HepG2 (cell line): ENCODE measurements around the gene AKNA. TPM values are rescaled to one million over a fixed set of nuclear protein-coding genes. Genes with fewer than 3 reads are reported as not detected.

Source experiments
- GABPA ChIP-seq, 2 experiments: IDR thresholded peaks; 2 replicates each; pipeline ENCODE4 v1.6.1; 2011 to 2016; ENCODE audit warnings: low read depth in 2 of 2, low read length in 1 of 2, missing biosample characterization in 1 of 2, missing genetic modification characterization in 1 of 2
- HES4 ChIP-seq: sonication (generic); formaldehyde crosslinking; IDR thresholded peaks from 2 replicates; pipeline ENCODE4 v1.9.0; 2021; ENCODE audit warnings: mild to moderate bottlenecking, missing genetic modification reagents, borderline replicate concordance
- IKZF5 ChIP-seq: IDR thresholded peaks from 2 replicates; pipeline ENCODE4 v1.6.1; 2018; ENCODE audit warnings: missing genetic modification reagents, mild to moderate bottlenecking, missing compliant biosample characterization
- NFE2L2 ChIP-seq: fragments of 150-350 bp; IDR thresholded peaks from 2 replicates; pipeline ENCODE4 v1.6.1; 2014; ENCODE audit warnings: low read length
- RBFOX2 ChIP-seq: fragments of 200-400 bp; formaldehyde crosslinking; IDR thresholded peaks from 2 replicates; pipeline ENCODE4 v1.6.1; 2017; ENCODE audit warnings: low read depth, mild to moderate bottlenecking, low read length
- THAP7 ChIP-seq: sonication (generic); formaldehyde crosslinking; IDR thresholded peaks from 2 replicates; pipeline ENCODE4 v1.8.1; 2023; ENCODE audit warnings: mild to moderate bottlenecking, missing genetic modification reagents
- UBTF ChIP-seq: sonication (generic); formaldehyde crosslinking; IDR thresholded peaks from 2 replicates; pipeline ENCODE4 v1.4.0; 2020; ENCODE audit warnings: mild to moderate bottlenecking, missing genetic modification reagents
- ZSCAN12 ChIP-seq: sonication (generic); formaldehyde crosslinking; IDR thresholded peaks from 2 replicates; pipeline ENCODE4 v1.9.0; 2021; ENCODE audit warnings: mild to moderate bottlenecking, missing genetic modification reagents
- polyA plus RNA-seq, 8 experiments: library from polyadenylated mRNA; depleted of rRNA in 3 of 8; stranded (reverse) in 7 of 8; unstranded in 1 of 8; fragments of >200 nt; fragmentation: Illumina TruSeq in 4 of 8; extraction: Trizol in 4 of 8; gene quantifications; 2 replicates each; pipeline versions ENCODE4 v1.2.1 to v1.2.3, GENCODE V29; 2011 to 2016; ENCODE audit warnings: low read depth in 4 of 8, missing spikeins in 1 of 8, mixed read lengths in 1 of 8; ENCODE audit not compliant: insufficient read depth in 1 of 8
- total RNA-seq, 5 experiments: library from RNA; depleted of rRNA; stranded (reverse); fragments of >200 nt; fragmentation: Illumina TruSeq; extraction: Trizol; gene quantifications; 2 replicates each; pipeline ENCODE4 v1.2.3, GENCODE V29; 2016; ENCODE audit warnings: low read depth in 1 of 5

The AKNA gene
- total and polyA plus RNA-seq, 2 of the 13 experiments (the other 11 are each of a cell fraction or from before 2014, with no cell fraction given), result 3.0 to 3.1 TPM

DNA sequence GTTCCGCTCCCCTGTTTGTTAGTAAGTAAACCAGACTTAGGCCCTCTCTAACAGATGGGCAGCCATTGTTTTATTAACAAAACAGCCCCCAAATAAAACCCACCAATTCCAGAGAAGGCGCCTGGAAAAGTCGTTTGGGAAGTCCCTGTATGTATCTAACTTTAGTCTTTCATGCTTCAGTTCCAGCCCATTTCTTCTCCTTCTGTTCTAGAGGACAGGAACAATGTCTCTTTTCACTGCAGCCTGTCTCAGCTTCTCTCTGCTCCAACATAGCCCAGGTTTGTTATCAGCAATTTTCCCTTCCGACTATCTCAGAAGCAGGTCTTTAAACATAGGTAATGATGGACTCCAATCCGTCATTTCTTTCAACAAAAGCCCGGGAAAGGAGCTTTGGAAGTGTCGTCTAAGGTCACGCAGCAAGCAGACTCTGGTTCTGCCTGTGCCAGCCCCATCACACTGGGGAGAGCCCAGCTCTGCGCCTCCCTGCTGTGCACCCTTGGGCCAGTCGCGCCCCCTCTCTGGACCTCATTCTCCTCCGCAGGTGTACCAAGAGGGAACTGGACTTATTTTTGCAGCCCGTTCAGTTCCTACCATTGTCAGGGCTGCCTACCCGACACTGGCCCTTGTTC, 9.6 kb upstream of the AKNA start (continued):
- TF ChIP-seq NFE2L2 (no peak), RBFOX2 (no peak), HES4 (CRISPR knock-in tag) (no peak), IKZF5 (CRISPR knock-in tag) (no peak), THAP7 (CRISPR knock-in tag) (no peak), UBTF (CRISPR knock-in tag) (no peak), ZSCAN12 (CRISPR knock-in tag) (no peak), GABPA (IDR thresholded peaks at IDR 0.05; ENCODE audit: low read depth, low read length) (no peak), GABPA (CRISPR knock-in tag; IDR thresholded peaks at IDR 0.05; ENCODE audit: low read depth) (no peak)
